HG03469 (cell line): ENCODE results near the gene RNU11.
"Not testable (repeated sequence)": the region's sequence is repeated elsewhere in the genome, so short reads cannot be mapped to it uniquely, and the experiment has no call there.

Experiments
- ATAC-seq: cut with Tn5 transposase; IDR thresholded peaks from one replicate; pipeline ENCODE4 v1.9.1; 2021; ENCODE audit warnings: mild to moderate bottlenecking, moderate library complexity, moderate number of reproducible peaks; ENCODE audit not compliant: unreplicated experiment

Gene RNU11

DNA sequence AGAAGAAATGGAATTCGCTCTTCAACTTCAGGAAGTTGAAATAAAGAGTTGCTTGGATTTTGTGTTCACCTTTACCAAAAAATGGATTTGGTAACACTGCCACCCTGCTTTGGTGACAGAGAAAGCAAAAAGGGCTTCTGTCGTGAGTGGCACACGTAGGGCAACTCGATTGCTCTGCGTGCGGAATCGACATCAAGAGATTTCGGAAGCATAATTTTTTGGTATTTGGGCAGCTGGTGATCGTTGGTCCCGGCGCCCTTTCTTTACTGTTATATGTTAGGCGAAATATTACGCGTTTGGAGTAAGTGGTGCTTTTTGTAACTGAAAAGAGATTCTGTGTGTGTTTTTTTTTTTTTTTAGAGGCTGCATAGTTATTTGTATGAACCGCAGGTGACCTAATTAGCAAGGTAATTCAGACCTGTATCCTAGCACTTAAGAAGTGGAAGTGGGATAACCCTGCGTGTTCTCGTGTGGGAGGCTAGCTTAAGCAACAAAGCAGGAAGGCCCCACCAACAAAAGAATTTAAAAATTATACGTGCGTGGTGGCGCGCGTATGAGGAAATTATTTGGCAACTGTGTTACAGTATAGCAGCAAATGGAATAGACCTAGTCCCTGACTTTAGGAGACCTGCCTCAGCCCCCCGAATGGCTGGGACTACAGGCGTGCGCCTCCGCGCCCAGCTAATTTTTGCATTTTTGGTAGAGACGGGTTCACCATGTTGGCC is at the start of gene RNU11:
RNU11 (plus strand) TSS at position 127 of the 725 bp plus-strand sequence.
- peak; percentile 57 for ATAC-seq

DNA sequence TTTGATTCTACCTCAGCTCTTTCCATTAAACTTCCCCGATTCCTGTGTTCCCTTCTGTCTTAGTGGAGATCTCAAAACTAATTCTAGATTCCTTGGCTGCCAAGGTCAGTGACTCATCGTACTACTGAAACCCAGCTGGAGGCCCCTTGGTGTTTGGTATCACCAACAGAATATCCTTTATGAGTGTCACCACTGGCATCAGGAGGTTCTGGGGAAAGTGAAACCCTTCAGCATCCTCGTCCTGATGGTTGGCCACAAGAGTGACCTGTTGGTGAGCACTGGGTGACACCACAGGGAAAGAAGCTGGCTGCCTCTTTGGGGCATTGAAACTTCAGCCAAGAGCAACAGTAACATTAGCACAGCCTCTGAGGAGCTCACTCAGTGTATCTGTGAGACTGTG is 46.7 kb upstream of the RNU11 start:
- no peak for ATAC-seq

DNA sequence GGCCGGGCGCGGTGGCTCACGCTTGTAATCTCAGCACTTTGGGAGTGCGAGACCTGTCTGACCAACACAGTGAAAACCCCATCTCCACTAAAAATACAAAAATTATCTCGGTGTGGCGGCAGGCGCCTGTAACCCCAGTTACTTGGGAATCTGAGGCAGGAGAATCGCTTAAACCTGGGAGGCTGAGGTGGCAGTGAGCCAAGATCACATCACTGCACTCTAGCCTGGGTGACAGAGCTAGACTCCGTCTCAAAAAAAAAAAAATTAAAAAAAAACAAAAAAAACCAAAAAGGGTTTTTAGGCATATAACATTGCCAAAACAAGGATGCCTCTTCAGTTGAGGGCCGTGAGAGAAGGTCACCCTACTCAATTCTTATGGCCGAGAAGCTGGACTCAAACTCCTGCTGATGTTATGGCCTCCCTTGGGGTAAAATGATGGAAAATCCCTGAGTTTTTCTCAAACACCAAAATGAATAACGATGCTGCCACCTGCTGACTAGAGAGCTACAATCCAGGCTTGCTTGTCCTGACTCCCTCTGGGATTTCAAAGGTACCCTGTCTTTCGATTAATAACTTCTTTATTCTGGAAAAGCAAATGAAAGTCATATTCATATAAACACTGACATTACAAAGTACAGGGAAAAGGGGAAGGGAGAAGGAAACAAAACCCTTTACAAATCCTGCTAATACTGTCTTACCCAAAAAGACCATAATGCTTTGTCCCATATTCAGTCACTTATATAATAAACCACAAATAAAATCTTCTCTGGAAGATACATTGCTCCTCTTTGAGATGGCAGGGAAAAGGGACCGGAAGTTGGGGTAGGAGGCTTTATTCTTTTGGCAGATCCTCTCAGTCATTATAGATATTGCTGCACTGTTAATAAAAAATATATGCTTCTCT is 45.6 kb upstream of the RNU11 start:
- ATAC-seq, result no peak

DNA sequence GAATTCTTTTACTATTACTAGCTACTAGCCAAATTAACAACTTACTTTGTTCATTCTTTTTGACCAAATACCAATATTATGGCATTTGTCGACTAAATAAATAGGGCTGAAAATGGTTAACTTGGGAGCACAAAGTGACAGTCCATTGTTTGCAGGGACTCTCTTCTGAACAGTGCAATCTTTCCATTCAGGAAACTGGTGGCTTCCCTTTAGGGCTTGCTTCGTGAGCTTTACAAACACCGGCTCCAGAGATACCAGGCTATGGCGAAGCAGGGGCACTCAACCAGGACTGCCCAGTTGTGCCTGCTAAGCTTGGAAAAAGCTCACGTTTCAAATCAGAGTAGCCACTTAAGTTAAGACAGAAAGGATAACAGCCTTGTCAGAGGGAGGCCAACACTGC is 44.0 kb upstream of the RNU11 start:
- no peak for ATAC-seq

DNA sequence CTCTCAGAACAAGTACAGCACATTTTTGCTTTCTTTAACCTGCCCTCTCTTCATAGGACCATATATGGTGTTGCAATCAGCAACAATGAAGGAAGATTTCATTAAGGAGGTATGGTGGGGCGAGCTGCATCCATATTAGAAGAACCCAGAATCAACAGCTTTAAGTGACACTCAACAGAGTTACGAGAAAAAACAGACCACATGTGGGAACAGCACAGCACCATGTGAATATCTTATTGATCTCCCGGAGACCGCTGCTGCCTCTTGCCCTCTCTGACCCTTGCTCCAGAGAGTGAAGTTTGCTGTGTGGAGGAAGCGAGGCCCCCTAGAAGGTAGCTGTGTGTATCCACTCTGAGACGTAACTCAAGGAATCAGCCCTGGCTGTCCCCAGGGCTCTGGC is 43.4 kb upstream of the RNU11 start:
- ATAC-seq, result no peak

DNA sequence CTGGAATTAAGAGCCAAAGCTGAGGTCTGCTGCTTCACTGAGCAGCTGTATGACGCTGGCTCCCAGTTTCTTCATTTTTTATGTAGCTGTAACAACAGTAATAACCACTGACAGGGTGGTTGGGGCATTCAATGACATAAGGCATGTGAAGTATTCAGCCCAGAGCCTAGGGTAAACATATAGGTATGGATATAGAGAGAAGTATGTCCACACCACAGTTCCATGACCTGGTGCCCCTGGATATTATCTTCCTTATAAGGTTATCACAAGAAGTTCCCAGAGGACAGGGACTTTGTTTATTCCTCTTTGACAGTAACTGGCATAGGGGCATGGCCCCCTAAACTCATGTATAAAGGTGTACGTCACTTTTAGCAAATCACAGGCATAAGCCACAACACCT is 41.6 kb upstream of the RNU11 start:
- ATAC-seq, result no peak

DNA sequence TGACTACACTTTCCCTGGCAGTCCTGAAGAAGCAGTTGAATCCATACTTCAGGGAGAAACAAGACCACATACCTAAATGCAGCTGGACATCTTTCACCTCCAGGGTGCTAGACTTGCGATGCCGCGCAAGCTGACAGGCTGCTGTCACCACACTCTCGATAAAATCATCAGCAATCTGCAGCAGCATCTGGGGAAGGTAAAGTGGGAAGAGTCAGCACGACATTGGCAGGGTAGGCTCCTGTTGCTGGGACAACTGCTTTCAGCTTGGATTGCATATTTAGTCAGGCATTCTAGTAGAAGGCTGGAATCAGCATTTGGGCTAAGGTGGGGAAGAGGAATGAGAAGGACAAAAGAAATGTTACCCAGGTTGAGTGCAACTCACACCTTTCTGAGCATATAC is 35.2 kb upstream of the RNU11 start:
- no peak for ATAC-seq

DNA sequence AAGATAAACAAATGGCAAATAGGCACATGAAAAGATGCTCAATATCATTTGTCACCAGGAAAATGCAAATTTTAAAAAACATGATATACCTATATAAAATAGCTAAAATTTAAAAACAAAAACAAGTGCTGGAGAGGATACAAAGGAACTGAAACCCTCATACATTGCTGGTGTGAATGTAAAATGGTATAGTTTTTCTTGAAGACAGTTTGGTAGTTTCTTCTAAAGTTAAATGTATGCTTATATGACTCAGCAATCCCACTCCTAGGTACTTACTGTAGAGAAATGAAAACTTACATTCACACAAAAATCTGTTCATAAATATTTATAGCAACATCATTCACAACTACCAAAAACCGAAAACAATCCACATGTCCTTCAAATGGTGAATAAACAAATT is 16.7 kb upstream of the RNU11 start:
- ATAC-seq, result no peak

DNA sequence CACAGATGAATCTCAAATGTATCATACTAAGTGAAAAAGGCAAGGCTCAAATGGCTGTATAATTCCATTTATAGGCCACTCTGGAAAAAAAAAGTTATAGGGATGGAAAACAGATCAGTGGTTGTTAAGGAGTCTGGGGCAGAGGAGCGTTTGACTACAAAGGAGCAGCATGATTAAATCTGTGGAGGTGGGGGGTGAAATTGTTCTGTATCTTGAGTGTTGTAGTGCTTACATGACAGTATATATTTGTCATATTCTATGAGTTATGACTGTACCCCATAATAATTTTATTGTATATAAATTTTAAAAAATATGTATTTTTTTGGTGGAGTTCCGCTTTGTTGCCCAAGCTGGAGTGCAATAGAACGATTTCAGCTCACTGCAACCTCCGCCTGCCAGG is 15.8 kb upstream of the RNU11 start:
- no peak for ATAC-seq

DNA sequence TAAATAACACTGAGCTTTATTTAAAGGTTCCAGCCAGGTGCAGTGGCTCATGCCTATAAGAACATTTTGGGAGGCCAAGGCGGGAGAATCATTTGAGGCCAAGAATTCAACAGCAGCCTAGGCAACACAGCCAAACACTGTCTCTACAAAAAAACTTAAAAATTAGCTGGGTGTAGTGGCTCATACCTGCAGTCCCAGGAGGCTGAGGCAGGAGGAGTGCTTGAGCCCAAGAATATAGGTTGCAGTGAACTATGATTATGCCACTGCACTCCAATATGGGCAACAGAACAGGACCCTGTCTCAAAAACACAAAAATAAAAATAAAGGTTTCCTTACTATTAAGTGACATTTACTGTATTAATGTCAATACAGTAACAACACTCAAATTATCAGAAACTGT is 7.6 kb upstream of the RNU11 start:
- ATAC-seq, result no peak

DNA sequence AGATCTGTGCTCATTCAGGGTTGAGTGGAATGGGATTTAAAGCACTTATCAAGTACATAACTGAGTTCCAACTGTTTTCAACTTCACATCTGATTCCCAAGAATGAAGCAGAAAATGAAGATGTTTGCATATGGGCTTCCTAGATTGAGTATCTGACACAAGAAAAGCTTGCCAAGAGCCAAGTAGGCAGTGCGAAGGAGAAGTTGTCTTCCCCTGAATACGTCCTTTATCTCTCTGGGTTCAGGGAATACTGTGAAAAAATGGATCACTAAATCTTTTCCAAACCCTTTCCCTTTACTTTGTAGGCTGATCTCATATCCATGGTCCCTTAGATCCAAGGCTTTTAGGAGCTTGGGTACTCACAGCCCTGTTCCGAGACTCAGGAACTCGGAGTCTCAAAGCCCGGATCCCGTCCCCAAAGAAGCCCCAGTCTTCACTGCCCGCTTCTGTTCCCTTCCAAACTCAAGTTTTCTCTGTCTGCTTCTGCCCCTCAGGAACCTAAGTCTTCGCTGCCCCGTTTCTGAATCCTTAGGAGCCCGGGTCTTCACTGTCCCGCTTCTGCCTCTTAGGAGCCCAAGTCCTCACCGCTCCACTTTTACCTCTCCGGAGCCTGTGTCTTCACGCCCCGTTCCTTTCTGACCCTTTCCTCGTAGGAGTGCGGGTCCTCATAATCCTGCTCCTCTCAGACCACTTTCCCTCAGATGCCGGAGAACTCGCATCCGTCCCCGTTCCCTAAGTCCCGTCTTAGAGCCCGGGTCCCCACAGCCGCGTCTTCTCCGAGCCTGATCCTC is 6.1 kb upstream of the RNU11 start:
- no peak for ATAC-seq

DNA sequence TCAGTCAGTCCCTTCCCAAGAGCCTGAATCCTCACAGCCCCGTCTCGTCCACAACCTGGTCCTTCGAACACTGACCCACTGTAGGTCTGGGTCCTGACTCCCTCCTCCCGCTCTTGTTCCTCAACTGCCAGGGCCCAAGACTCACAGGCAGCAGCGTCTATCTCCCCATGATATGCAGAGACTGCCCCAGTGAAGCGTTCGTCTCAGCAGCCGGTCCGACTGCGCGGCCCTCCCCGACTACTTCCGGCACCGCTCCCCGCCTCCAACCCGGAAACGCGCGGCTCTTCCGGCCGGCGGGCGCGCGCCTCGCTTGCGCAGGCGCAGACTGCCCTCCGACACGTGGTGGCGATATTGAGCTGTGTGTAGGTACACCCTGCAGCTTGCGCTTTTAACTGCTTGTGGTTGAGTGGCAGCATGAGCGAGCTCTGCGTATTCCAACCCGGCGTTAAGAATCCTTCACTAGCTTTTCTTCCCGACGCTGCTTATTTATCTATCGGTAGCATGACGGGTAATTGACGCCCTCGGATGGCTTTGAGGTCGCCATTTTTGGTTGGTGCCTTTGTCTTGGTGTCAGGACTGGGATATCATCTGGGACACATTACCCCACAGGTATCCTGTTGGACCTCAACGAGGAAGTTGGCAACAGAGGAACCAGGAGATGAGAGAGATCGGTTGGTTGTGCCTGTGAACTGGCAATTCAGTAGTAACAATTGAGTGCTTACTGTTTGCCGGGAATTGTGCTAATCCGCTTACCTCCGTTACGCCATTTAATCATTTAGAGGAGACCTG is 5.4 kb upstream of the RNU11 start, which contains the start of gene TAF12:
TAF12 (minus strand) TSS at position 221 of the 789 bp plus-strand sequence. CDS start 20,986 bp downstream, outside the sequence.
- ATAC-seq, result peak; percentile 51

DNA sequence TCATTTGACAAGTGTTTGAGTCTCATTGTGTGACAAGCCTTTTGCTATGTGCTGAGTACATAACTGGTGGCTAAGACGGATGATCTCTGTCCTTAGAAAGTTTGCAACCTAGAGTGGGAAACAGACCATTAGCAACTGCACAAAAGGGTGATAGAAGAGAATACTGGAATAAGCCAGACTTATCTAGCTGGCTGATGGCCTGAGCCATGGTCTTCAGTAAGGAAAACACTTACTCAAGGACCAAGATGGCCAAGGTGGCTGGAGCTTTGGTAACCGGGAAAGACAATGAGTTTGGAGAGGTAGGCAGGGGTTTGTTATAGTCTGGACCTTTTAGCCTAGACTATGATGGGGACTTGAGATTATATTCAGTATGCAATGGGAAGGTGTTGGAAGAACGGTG is 3.9 kb upstream of the RNU11 start:
- no peak for ATAC-seq

DNA sequence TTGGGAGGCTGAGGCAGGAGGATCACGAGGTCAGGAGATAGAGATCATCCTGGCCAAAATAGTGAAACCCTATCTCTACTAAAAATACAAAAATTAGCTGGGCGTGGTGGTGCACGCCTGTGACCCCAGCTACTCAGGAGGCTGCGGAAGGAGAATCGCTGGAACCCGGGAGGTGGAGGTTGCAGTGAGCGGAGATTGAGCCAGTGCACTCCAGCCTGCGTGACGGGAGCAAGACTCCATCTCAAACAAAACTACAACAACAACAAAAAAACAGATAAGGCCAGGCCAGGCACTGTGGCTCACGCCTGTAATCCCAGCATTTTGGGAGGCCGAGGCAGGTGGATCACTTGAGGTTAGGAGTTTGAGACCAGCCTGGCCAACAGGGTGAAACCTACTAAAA is 3.0 kb upstream of the RNU11 start:
- not testable (repeated sequence) for ATAC-seq

DNA sequence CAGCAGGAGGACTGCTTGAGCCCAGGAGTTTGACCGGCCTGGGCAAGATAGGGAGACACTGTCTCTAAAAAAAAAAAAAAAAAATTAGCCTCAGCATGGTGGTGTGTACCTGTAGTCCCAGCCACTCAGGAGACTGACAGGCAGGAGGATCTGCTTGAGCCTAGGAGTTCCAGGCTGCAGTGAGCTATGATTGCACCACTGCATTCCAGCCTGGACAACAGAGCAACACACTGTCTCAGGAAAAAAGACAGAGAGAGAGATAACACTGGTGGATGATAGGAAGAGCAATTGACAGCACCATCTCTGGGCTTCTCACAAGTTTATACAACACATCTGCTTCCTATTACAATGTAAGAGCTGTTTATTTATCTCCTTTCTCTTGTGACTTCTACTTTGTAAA is 2.4 kb upstream of the RNU11 start:
- no peak for ATAC-seq

DNA sequence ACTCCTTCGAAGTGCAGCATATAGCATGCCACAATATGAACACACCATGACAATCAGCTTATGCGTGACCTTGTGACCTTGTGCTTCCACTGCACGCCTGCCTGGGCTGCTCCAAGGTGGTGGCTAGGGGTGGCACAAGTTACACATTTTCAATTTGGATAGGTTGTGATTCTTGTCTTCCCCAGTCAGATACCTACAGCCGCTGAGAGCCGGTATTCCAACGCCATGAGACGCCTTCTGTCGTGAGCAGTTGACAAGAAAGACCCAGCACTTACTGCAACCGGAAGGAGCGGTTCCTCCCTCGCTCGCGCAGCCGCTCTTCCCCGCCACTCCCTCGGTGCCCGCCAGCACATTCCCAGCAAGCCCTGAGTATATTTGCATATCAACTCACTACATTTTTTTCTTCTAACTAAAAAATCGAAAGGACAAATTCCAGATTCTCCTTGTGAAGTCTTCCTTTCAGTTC is 359 bp upstream of the RNU11 start:
- peak; percentile 35 for ATAC-seq

DNA sequence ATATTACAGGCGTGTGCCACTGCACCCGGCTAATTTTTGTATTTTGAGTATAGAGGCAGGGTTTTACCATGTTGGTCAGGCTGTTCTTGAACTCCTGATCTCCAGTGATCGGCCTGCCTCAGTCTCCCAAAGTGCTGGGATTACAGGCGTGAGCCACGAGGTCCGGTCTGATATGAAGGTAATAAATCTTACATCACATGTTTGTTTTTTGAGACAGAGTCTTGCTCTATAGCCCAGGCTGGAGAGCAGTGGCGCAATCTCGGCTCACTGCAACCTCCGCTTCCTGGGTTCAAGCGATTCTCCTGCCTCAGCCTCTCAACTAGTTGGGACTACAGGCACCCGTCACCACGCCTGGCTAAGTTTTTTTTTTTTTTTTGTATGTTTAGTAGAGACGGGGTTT is 4.7 kb downstream of the RNU11 start:
- ATAC-seq, result not testable (repeated sequence)

DNA sequence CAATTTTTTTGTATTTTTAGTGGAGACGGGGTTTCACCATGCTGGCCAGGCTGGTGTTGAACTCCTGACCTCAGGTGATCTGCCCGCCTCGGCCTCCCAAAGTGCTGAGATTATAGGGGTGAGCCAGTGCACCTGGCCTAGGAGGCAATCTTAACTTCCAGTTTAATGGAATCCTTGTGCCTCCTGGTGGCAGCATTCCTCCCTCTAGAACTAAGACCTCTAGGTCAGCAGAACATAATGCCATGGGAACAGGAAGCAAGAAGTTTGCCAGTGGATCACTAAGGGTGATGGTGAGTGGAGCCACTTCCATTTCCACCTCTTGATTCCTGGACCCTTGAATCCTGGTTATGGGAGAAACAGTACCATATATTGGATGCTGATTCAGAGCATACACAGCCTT is 5.5 kb downstream of the RNU11 start:
- ATAC-seq, result not testable (repeated sequence)

DNA sequence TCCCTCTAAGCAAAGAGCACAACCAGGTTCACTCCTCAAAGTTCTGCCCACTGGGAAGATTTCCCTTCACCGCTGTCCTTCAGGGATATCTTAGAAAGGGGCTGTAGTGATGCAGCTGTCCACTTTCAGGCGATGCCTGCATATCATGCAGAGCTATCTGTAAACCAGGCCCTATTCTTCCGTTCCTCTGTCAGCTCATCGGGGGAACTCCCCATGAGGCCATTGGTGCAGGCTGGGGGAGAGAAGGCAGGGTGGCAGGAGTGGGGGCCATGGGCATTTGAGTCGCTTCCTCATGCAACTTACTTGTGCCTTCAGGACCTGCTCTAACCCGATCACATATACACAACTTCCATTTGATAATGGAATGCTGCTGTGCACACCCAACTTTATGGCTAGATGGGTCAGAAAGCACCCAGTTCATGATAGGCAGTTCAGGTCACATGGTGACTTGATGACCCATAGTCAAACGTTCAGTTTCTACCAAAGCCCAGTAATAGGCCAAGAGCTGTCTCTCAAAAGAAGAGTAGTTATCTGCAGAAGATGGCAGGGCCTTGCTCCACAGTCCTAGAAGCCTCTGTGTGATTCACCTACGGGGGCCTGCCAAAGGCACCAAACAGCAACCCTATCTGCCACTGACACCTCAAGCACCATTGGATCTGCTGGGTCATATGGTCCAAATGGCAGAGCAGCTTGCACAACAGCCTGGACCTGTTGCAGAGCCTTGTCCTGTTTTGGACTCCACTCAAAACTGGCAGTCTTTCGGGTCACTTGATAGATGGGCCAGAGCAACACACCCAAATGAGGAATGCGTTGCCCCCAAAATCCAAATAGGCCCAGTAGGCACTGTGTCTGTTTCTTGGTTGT is 7.3 kb downstream of the RNU11 start:
- ATAC-seq, result not testable (repeated sequence)
